SU-DHL-6 (cell line): ENCODE results near the gene KRTDAP.

Experiments
- EZH2phosphoT487 ChIP-seq: fragments of 200-600 bp; sonication (generic), shearing (Covaris generic); conservative IDR thresholded peaks from 2 replicates; pipeline ENCODE4 v1.6.1; 2018; ENCODE audit warnings: mild to moderate bottlenecking, antibody characterized with exemption, low read length, moderate library complexity, mixed read lengths
- TF ChIP-seq, protein P1 (sequence below): fragments of 200-600 bp; sonication (generic); IDR thresholded peaks from one replicate; pipeline ENCODE4 v1.5.1; 2017; ENCODE audit warnings: antibody characterized with exemption, mild to moderate bottlenecking, low read length, moderate library complexity; ENCODE audit not compliant: insufficient read depth, poor library complexity, severe bottlenecking

DNA sequence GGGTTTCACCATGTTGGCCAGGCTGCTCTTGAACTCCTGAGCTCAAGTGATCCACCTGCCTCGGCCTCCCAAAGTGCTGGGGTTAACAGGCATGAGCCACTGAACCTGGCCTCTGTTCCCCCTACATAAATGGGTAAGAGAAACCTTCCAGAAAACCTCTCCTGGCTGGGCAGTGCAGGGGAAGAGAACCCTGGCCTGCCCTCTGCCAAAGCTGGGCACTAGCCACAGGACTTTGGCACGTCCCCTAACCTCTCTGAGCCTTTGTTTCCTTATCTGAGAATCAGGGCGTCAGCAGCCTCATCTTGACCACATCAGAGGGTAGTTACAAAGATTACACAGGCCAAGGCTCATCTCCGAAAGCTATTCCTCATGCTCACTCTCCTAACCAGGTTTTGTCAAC lies 35.6 kb upstream of the KRTDAP start:
- TF ChIP-seq, protein P1, sequence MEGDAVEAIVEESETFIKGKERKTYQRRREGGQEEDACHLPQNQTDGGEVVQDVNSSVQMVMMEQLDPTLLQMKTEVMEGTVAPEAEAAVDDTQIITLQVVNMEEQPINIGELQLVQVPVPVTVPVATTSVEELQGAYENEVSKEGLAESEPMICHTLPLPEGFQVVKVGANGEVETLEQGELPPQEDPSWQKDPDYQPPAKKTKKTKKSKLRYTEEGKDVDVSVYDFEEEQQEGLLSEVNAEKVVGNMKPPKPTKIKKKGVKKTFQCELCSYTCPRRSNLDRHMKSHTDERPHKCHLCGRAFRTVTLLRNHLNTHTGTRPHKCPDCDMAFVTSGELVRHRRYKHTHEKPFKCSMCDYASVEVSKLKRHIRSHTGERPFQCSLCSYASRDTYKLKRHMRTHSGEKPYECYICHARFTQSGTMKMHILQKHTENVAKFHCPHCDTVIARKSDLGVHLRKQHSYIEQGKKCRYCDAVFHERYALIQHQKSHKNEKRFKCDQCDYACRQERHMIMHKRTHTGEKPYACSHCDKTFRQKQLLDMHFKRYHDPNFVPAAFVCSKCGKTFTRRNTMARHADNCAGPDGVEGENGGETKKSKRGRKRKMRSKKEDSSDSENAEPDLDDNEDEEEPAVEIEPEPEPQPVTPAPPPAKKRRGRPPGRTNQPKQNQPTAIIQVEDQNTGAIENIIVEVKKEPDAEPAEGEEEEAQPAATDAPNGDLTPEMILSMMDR, result no peak
- TF ChIP-seq EZH2phosphoT487, result no peak
